Left colon (tissue), 2 donors: ENCODE data around the gene SCNN1A. TPM values are rescaled to one million over a fixed set of nuclear protein-coding genes. Genes with fewer than 3 reads are reported as not detected.
A peak's percentile ranks its signal among the peaks of the same experiment; 100 is the strongest.

Experiments
- ATAC-seq: fragments of 200-7000 bp; cut with Tn5 transposase; one replicate; pipeline ENCODE4 v1.9.1; 2020; ENCODE audit warnings: mild to moderate bottlenecking, moderate library complexity
- DNase-seq, 2 donors: peaks; one replicate each; pipeline ENCODE4 v3.0.0-alpha.2; 2020
- intact Hi-C, 2 donors: fragments of 100-400 bp; cut with DNase I in 1 of 2; cut with micrococcal nuclease in 1 of 2; formaldehyde crosslinking; loops; one replicate each; pipeline versions ENCODE4 v1.11.2 to v1.14.0; 2022; cut with DNase I, micrococcal nuclease
- long read RNA-seq: library from polyadenylated mRNA; unstranded; transcript quantifications from one replicate; pipeline ENCODE4 v2.0.0, GENCODE V29; 2021
- total RNA-seq, 2 donors: library from RNA; stranded (reverse); fragmentation: NEBNext Ultra II Directional; extraction: Animal tissue kit (Norgen Biotek cat#: 25700); gene quantifications; one replicate each; pipeline ENCODE4 v1.2.1, GENCODE V29; 2021
- donor health status: DM: no; HTN: no; CAD: no.
- donor health status: DM: yes; HTN: yes; CAD: no.

SCNN1A gene
- 100 to 1,000 TPM; 289 to 459 TPM for total RNA-seq
- long read RNA-seq, partial matches to known transcripts, result 11 of 34 reads
- long read RNA-seq, other reads (novel, unspliced or antisense), result 22 of 34 reads

- DNase-seq (peak; percentile 81 to 92), ATAC-seq (peak; percentile 45)
- intact Hi-C loops, result no loop called here
Measured at GRCh38 chr12:6375269-6376078, at the start of gene SCNN1A. SCNN1A (minus strand) TSS chr12:6375563; CDS start chr12:6374783, 780 bp downstream.

- DNase-seq, result no peak
- intact Hi-C loops, result loop anchor here in 1 of 2 donors (10.0 kb wide), 1 partner anchor 110 kb away; the partner anchor contains the start of gene GAPDH
- ATAC-seq, result no peak
Measured at GRCh38 chr12:6424866-6425265, 49.5 kb upstream of the SCNN1A start.

GRCh38 chr12:6424008-6424347, 48.6 kb upstream of the SCNN1A start:
- intact Hi-C loops, result loop anchor here in 1 of 2 donors (10.0 kb wide), 1 partner anchor 111 kb away; the partner anchor contains the start of gene GAPDH
- DNase-seq, result no peak
- no peak for ATAC-seq

GRCh38 chr12:6423267-6424007, 48.1 kb upstream of the SCNN1A start:
- ATAC-seq, result peak; percentile 98
- peak; percentile 80 to 85 for DNase-seq
- intact Hi-C loops, result loop anchor here in 1 of 2 donors (2.0 to 10.0 kb wide), 2 partner anchors 43 to 111 kb away; partner anchors contain the start of gene GAPDH

GRCh38 chr12:6420364-6420763, 45.0 kb upstream of the SCNN1A start:
- DNase-seq (no peak), ATAC-seq (no peak)
- intact Hi-C loops, result loop anchor here in 1 of 2 donors (10.0 kb wide), 1 partner anchor 114 kb away; the partner anchor contains the start of gene GAPDH

- ATAC-seq, result no peak
- intact Hi-C loops, result no loop called here
- no peak for DNase-seq
Measured at GRCh38 chr12:6418796-6419195, 43.4 kb upstream of the SCNN1A start.

- no peak for ATAC-seq
- no peak for DNase-seq
- intact Hi-C loops, result no loop called here
Measured at GRCh38 chr12:6416596-6416995, 41.2 kb upstream of the SCNN1A start.

- ATAC-seq (no peak), DNase-seq (no peak)
- intact Hi-C loops, result no loop called here
Measured at GRCh38 chr12:6407236-6407954, 32.0 kb upstream of the SCNN1A start.

- ATAC-seq, result no peak
- intact Hi-C loops, result no loop called here
- no peak for DNase-seq
Measured at GRCh38 chr12:6405963-6406362, 30.6 kb upstream of the SCNN1A start.

- intact Hi-C loops, result no loop called here
Measured at GRCh38 chr12:6404390-6404789, 29.0 kb upstream of the SCNN1A start.

GRCh38 chr12:6399884-6400644, 24.7 kb upstream of the SCNN1A start:
- intact Hi-C loops, result no loop called here
- ATAC-seq (peak; percentile 88), DNase-seq (no peak)

More at GRCh38 chr12:6404390-6404789, 29.0 kb upstream of the SCNN1A start:
- DNase-seq, result no peak
- no peak for ATAC-seq

- intact Hi-C loops, result no loop called here
Measured at GRCh38 chr12:6396031-6396430, 20.7 kb upstream of the SCNN1A start.

GRCh38 chr12:6394398-6394797, 19.0 kb upstream of the SCNN1A start:
- DNase-seq, result no peak
- intact Hi-C loops, result no loop called here
- ATAC-seq, result no peak

More at GRCh38 chr12:6396031-6396430, 20.7 kb upstream of the SCNN1A start:
- ATAC-seq (no peak), DNase-seq (no peak)

GRCh38 chr12:6393109-6393508, 17.7 kb upstream of the SCNN1A start:
- no peak for ATAC-seq
- intact Hi-C loops, result no loop called here

GRCh38 chr12:6392504-6392903, 17.1 kb upstream of the SCNN1A start:
- ATAC-seq, result peak; percentile 89
- peak; percentile 84 to 93 for DNase-seq
- intact Hi-C loops, result no loop called here

More at GRCh38 chr12:6393109-6393508, 17.7 kb upstream of the SCNN1A start:
- no peak for DNase-seq

GRCh38 chr12:6391013-6391412, 15.7 kb upstream of the SCNN1A start:
- DNase-seq (no peak), ATAC-seq (no peak)
- intact Hi-C loops, result no loop called here

GRCh38 chr12:6390084-6390799, 14.9 kb upstream of the SCNN1A start:
- peak; percentile 29 for ATAC-seq
- peak; percentile 62 to 70 for DNase-seq
- intact Hi-C loops, result no loop called here

GRCh38 chr12:6387541-6387940, 12.2 kb upstream of the SCNN1A start:
- no peak for ATAC-seq
- intact Hi-C loops, result no loop called here

More at GRCh38 chr12:6387541-6387940, 12.2 kb upstream of the SCNN1A start:
- no peak for DNase-seq
